ENCODE data around the gene TRIM24.

The TRIM24 gene

DNA sequence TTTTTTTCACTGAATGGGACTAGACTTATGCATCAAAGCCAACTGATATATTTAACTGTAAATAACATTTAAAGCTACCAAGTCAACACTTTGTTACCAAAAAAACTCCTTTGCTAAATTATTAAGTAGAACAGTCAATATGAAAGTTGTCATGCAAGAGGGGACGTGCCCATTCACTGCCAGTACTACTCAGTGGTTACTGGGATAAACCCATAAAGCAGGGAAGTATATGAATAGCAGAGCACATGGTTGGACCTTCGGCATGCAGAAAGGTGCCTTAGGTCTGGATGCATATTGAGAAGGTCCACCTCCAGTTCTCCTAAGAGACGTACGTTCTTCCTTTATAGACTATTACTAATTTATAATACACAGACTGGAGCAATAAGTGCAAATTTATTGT is 121.0 kb downstream of the TRIM24 start:
- DNase-seq, result no peak

- no peak for DNase-seq
Observed at GRCh38 chr7:138584283-138584682, 124.2 kb downstream of the TRIM24 start.

DNA sequence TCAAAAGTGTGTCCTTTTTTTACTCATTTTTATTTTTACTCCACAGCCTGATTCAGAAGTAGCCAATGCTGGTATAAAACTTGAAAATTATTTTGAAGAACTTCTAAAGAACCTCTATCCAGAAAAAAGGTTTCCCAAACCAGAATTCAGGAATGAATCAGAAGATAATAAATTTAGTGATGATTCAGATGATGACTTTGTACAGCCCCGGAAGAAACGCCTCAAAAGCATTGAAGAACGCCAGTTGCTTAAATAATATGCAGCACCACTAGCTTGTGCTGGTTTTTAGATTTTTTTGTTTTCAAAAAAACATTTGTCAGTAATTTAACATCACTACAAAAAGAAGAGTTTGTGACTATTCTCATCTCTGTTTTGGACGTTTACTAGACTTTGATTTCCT is 124.6 kb downstream of the TRIM24 start:
- DNase-seq, result no peak

DNA sequence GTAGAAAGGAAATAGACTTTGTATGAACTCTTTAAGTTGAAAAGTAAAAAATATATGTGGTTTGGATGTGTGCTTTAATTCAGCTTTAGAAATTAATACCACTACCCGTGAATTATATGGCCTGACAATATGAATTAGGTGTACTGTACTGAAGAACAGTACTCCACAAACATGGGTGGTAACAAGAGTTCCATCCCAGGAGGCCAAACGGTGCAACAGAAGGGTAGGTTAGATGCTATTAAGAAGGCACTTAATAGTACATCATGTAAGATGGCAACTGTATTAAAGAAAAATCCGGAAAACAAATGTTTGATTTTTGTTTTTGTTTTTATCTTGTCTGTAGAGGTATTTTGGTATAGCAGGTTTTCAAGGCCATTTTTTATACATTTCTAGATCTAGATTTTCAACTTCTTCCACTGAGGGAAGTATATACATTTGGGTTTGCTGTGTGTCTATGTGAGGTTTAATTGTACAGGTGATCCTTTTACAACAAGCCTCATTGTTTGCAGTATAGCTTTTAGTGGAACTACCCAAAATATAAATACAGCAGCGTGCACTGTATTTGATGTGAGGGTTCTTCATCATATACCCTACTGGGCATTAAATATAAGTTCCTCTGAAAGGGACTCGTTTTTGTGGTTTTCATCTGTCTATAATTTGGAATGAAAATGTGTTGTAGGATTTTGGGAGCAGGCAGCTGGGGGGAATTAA is 125.4 kb downstream of the TRIM24 start:
- no peak for DNase-seq

- DNase-seq, result no peak
Observed at GRCh38 chr7:138587485-138587884, 127.4 kb downstream of the TRIM24 start.

DNA sequence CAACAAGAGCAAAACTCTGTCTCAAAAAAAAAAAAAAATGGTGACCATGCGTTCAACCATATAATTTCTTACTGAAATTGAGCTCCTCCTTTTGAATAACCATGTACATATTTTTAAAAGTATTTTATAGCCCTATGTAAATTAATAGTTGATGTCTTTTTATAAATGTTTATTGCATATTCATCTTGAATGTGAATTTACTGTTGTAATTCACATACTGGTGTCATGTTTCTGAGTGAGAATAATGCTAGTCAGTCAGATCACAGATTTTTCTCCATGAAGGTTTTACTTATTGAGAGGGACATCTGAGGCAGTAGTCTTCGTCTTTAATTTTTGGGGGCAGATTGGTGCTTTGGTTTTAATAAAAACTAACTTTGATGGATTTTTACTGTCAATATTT is 128.9 kb downstream of the TRIM24 start:
- no peak for DNase-seq

DNA sequence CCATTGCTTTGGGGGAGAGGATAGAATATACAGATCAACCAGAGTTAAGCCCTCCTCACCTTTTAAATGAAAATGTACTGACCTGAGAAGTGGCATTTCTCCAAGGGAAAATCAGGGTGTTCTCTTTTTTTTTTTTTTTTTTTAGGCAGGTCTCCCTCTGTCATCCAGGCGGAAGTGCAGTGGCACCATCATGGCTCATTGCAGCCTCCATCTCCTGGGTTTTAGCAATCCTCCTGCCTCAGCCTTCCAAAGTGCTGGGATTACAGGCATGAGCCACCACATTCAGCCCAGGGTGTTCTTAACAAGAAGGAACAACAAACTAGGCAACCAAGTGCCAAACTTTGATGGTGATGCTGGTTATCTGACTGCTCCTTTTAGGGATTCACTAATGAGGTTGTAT is 130.1 kb downstream of the TRIM24 start:
- DNase-seq, result no peak

DNA sequence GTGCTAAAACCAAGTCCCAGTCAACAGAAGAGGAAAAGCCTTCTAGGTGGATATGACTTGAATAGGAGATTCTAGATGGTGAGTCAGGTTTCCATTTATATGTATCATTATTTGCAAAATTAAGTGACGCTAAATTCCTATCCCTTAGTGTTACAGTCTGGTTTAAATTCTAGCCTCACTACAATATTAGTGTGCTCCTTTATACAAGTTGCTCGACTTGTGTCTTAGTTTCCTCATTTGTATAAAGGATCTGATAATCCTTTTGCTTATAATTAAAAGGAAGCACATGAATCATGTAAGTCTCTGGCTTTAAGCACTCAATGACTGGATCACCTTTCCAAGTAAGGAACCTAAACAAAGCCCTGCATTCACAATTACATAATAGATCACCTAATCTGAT is 135.4 kb downstream of the TRIM24 start:
- no peak for DNase-seq

GRCh38 chr7:138602451-138602850 is 142.4 kb downstream of the TRIM24 start:
- no peak for DNase-seq

- DNase-seq, result no peak
Observed at GRCh38 chr7:138603549-138604318, 143.7 kb downstream of the TRIM24 start.

DNA sequence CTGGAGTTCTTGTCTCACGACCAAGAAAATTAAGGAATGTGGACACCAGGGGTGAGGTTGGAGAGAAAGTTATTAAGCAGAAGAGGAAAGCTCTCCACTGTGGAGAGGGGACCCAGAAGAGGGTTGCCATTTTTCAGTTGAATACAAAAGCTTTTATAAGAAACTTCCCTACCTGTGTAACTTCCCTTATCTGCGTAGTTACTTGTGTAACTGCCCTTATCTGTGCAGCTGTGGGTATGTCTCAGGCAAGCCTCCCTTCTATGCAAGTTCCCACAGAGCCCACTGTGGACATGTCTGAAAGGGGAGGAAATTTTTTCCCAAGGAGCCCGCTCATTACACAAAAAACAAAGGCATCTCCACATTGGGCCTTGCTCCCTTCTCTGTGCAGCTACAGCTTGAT is 146.2 kb downstream of the TRIM24 start:
- no peak for DNase-seq

DNA sequence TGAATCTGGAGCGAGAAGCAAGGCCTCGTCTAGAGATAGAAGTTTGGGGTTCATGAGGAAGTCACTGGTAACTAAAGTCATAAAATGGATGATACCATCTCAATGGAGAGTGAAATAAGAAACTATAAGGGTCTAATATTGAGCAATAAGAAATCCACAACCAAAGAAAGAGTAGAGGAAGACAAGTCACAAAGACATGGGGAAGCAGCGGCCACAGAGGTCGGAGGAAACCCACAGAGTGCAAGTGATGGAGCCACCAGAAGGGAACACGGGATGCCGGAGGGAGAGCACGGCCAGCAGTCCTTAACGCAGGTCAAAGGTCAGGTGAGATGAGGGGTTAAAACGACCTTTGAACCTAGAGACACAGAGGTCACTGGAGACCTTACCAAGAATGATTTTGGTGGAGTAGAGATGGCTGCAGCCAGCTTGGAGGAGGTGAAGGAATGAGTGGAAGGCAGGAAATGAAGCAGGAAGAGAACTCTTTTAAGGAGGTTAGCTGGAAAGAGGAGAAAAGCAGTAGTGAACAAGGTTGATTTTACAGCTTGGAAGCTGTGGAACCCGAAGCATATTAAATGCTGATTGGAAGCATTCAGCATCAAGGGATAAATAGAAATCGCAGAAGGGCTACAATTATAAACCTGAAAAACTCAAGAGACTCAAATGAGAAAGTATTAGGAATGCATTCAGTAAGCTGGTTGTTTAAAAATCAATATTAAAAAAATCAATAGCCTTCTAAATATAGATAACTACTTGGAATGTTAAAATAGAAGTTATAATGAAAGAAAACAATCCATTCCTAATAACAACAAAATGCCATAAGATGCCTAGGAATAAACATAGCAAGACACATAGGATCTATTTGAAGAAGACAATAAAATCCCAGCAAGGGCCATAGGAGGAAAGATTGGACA is 147.4 kb downstream of the TRIM24 start:
- no peak for DNase-seq

- DNase-seq, result no peak
Observed at GRCh38 chr7:138608275-138608674, 148.2 kb downstream of the TRIM24 start.

DNA sequence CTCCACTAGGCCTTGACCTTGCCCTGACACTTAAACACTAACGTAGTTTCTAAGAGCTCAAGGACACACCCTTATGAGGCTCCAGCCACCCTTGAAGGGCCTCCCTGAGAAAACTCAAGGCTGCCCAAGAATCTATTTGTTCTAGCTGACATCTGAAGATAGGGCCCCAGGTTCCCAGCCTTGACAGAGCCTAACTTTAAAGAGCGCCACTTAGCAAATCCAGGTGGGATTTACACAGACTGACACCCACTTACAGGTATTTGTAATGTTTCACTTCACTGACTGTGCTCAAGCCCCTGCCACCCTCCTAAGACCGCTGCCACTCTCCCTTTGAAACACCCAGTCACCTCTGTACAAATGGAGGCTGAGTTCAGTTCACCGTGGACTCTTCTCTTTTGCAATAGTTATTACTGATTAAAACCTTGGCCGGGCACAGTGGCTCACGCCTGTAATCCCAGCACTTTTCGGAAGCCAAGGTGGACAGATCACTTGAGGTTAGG is 150.7 kb downstream of the TRIM24 start:
- no peak for DNase-seq

- no peak for DNase-seq
Observed at GRCh38 chr7:138613630-138614029, 153.6 kb downstream of the TRIM24 start.

DNA sequence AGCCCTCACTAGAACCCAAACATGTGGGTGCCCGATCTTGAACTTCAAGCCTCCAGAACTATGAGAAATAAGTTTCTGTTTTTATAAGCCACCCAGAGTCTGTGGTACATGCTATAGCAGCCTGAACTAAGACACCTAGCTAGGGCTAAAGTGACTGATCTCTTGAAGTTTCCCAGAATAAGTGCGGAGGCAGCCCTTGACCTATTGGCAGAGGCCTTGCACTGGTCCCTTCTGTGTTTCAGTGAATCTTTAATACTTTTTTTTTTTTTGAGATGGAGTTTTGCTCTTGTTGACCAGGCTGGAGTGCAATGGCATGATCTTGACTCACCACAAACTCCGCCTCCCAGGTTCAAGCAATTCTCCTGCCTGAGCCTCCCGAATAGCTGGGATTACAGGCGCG is 156.0 kb downstream of the TRIM24 start:
- no peak for DNase-seq

GRCh38 chr7:138618506-138618905 is 158.4 kb downstream of the TRIM24 start:
- no peak for DNase-seq

DNA sequence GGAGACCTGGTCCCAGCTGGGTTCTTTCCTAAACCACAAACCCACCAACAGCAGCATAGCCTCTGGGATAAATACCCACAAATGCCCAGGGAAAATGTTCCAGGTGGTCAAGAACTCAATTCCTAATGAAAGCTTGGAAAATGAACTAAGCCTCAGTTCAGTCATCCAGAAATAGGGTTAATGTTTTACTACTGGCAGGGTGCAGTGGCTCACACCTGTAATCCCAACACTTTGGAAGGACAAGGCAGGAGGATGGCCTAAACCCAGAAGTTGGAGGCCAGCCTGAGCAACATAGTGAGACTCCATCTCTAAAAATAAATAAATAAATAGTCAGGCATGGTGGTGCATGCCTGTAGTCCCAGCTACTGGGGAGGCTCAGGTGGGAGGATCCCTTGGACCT is 158.9 kb downstream of the TRIM24 start:
- no peak for DNase-seq

- no peak for DNase-seq
Observed at GRCh38 chr7:138622841-138623240, 162.8 kb downstream of the TRIM24 start.

DNA sequence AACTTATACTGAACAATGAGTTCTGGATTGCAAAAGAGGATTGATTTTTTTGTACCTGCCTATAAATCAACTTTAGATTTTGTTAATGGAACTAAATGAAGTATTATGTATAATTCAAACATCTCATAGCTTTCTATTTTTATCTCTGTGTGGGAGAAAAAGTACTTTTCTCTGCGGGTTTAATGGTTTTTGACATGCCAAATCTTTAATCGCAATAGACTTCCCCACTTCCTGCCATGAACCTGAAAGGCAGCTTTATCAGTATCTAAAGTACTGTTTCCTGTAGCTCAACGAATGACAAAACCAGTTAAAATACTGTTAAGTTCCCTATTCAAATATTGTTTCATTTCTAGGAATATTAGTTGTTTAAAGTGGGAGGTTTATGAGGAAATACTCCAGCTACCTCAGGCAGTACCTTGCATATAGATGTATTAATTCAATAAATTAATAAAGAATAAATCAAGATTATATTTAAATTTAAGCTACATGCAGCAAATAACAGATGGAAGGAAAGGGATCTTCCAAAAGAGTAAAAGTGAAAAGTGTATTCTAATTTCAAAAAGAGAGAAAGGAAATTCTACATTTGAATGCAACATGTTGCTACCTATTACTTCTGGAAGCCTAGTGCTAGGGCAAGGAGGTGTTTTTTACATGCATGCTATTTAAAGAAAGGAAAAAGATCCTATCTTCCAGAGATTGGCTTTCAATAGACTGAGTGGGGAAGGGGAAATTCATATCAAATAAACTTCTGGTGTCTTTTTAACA is 165.2 kb downstream of the TRIM24 start:
- no peak for DNase-seq

DNA sequence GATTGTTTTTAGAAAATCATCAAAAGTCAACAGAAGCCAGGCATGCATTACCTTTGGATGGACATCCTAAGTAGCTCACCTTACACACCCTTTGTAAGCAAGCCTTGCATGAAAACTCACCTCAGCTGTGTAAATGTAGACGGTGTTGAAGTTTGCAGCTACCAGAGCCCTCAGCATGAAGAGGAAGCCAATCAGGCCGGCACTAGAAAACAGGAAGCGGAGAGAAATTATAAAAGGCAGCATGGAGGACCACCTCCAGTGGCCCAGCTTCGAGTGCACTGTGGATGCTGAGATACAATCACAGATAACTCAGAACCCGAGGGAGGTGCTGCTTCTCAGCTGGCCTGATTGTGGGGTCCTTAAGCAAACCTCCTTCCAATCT is 165.8 kb downstream of the TRIM24 start:
- no peak for DNase-seq

- no peak for DNase-seq
Observed at GRCh38 chr7:138626846-138627245, 166.8 kb downstream of the TRIM24 start.

GRCh38 chr7:138627361-138627760 is 167.3 kb downstream of the TRIM24 start:
- DNase-seq, result no peak
